ENCODE results near the gene SYK.

The SYK gene

DNA sequence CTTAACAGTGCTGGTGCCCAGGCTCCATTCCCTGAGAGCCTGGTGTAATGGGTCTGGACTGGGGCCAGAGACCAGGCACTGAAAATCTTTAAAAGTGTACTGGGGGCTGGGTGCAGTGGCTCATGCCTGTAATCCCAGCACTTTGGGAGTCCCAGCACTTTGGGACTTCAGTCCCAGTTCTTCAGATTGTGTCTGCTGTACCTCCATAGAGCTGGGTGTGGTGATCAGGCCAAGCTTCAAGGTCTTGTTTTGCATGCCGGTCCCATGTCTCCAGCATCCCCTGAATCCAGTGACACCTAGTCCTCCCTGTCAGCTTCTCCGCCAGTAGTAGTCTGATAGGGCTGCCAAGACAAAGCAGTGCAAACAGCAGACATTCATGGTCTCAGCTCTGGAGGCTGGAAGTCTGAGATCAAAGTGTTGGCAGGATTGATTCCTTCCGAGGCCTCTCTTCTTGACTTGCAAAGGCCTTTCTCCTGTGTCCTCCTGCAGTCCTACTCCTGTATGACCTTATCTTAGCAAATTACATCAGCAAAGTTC is 108.2 kb downstream of the SYK start:
- DNase-seq, result no peak

DNA sequence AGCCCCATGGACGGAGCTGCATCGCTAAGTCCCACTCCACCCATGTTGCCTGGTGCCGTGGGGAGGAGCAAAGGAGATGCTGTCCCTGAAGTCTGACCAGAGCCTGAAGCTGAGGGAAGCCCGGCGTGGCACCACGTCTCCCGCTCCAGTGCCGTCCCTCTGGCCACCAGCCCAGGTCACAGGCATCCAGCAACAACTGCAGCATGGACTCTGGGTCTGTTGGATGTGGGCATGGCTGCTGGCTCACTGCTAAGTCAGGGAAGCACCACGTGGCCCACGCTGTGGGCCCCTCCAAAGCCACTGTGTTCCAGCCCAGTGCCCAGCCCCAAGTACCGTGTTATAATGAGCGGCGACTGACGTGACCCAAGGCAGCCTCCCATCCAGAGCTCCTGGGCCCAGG is 112.6 kb downstream of the SYK start:
- no peak for DNase-seq

DNA sequence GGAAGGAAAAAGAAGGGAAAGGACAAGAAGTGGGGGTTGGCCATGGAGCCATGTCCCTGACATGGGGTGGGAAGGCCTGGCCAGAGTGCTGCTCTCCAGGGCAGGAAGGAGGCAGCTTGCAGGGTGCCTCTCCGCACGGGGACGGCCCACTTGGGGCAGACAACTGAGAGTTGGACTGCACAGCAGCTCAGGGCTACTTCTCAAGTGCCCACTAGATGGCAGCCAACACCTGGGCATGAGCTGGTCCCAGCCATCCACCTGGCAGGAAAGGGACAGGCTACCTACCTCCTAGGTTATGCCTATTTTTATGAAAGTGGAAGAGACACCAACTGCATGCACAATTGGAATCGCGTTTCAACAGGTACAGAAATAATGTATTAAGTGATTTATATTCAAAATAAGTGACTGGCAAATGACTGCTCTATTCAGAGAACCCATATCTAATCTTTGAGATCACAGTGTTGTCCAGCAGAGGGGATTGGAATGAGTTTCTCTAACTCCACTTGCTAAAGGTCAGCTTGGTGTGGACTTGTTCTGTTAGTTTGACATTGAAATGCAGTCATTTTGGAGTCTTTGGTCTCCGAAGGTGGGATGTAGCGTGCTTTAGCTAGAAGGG is 113.4 kb downstream of the SYK start:
- DNase-seq, result peak; percentile 6

DNA sequence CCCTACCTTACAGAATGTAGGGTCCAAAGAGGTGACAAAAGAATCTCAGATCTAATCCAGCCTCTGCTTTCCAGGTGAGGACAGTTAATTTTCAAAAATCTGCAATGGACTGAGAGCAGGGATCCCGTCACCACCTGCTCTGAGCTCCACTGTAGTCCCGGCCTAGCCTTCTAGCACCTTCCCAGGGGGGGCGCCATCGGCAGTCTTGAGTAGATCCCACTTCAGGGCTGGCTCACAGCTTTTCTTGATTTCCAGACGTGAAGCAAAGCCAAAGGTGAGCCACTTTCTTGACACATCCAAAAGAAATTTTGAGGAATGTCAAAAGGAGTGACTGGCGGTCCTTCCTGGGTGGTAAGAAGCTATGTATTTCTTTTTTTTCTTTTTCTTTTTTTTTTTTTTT is 114.1 kb downstream of the SYK start:
- DNase-seq, result no peak

DNA sequence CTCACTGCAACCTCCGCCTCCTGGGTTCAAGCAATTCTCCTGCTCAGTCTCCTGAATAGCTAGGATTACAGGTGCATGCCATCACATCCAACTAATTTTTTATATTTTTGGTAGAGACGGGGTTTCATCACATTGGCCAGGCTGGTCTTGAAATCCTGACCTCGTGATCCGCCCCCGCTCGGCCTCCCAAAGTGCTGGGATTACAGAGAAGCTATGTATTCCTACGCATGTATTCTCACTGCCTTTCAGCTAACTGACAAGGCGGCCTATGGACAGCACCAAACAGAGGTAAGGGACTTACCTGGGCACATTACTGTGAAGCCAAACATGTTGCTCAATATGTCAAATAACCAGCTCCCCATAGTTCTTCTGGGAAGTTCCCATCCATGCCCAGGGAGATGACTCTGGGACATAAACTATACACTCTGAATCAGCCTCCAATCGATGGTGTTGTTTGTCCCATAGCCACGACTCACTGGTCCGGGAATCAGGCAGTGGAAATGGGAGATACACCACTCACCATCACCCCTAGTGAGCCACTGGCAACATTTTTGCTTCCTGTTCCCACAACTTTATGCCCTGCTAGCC is 114.6 kb downstream of the SYK start:
- DNase-seq, result no peak

DNA sequence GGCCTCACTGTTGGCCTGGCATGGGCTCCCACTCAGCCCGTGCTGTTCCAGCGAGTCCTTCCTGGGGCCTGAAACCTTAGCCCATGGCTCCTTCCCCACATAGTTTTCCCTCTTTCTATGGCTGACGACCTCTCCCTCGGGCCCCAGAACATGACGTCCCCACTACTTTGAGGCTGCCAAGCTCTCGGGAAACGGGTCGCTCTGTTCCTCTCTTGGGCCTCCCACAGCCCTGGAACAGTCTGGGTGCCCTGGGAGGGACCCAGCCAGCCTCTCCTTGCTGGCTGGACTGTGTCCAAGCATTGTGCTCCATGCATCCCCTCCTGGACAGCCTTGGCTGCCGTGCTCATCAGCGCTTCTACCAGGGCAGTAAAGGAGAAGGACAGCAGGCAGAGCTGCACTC is 118.3 kb downstream of the SYK start:
- DNase-seq, result no peak

DNA sequence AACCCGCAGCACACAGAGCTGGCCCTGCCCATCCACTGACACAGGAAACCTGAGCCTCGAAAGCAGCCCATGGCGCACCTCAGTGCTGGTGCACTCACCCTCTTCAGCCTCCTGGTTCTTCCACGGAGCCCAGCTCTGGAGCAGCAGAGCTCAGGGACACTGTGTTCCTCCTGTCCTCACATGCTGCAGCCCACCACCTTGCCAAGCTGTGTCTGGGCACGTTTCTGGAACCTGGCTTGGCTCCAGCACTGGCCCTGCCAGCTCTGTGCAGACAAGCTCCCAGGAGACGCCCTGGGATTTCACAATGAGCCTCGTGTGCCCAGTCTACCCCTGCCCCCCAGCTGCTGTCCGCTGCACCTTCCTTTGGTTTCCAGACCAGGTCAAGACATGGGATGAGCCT is 119.5 kb downstream of the SYK start:
- DNase-seq, result peak; percentile 75

DNA sequence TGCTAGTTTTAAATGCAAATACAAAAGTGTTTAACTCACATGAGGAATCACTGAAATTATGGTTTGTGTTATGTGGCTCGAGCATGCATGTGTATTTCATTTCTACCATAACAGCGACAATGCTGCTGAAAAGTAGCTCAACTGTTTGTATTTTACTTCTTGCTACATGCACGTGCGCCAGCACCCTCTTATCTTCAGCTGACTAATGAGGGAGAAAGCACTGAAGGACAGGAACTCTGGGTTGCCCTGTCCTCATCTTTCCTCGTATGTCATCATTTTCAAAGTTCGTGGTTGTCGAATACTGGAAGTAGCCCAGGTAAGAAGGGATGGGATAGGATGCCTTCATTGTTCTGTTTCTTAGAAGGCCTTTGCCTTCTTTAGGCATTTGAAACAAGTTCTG is 120.3 kb downstream of the SYK start:
- DNase-seq, result no peak

DNA sequence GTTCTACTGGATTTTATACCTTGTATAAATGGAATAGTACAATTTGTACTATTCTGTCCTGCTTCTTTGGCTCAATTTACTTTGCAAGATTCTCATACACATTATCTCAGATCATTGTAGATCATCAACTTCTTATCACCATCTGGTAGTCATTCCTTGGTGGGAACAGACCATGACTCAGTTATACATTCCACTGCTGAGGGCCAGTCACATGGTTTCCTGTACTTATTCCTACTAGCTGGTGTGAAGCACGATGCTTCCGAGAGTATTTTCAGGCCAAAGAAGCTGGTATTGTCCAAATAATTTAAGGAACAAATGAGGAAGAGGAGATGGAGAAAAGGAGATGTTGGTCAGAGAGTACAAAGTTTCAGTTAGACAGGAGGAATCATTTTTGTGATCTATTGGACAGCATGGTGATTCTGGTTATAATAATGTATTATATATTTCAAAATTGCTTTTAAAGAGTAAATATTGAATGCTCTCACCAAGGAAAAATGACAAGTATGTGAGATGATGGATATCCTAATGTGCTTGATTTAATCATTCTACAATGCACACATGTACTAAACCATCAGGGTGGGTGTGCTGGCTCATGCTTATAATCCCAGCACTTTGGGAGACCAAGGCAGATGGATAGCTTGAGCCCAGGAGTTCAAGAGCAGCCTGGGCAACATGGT is 124.1 kb downstream of the SYK start:
- no peak for DNase-seq

DNA sequence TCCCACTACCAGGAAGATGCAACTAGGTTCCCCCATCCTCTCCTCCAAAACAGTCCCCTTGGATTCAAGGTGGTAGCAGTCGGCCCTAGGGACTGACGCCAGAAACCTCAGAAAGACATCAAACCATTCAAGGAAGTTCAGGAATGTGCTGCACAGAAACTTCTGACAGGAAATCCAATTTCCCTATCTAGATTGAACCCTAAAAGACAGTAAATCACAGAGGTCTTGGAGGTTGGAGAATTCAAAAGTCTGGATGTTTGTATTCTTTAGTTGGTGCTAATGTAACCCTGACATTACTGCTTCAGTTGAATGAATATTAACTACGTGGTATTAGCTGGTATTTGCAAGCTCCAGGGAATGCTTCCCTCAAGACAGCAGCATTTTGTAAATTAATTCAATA is 125.3 kb downstream of the SYK start:
- DNase-seq, result no peak

DNA sequence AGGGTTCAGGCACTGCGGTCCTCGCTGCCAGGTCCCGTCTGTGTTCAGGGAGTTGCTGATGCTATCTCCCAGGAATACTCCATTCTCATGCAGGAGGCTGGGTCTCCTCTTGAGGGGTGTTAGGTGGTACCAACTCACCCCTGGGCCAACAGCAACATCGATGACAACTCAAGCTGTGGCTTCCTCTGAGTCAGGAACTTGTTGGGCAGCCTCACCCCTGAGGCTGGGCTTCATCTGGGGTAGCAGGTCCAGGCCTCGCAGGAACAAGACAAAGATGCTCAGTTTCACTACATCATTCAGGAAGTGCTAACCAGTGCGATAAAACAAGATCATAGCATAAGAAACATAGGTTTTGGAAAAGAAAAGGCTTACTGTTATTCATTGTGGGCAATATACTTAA is 125.9 kb downstream of the SYK start:
- no peak for DNase-seq

DNA sequence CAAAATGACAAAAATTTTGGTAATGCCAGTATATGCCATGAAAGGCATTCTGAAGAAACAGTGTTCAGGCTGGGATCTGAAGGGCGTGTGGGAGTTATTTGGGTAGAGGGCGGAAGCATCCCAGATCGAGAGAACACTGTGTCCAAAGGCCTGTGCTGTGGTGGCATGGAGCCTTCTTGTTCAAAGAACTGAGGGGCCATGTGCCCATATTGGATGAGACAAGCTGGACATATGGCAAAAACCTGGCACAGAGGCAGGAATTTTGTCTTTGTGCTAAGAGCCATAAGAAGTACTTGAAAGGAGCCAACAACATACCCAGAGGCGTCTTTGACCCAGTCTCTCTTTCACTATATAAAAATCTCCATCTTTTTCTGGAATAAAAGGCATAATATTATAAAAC is 128.0 kb downstream of the SYK start:
- DNase-seq, result no peak

DNA sequence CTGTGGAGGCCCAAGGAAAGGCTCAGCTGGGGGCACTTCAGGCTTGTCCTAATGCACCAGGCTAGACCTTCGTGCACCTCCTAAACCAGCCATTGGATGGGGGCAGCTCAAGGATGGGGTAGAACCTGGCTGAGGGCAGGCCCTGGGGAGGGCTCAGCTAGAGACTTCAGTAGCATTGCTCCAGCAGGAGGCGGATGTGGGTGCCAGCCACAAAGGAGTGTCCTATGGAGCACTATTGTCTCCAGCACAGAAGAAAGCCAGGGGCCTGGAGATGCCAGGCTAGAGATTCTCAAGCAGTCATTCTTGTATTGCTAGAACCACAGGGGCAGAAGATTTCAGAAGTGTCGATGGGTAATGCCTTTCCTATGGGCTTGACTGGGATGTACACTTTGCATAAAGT is 131.8 kb downstream of the SYK start:
- DNase-seq, result no peak

DNA sequence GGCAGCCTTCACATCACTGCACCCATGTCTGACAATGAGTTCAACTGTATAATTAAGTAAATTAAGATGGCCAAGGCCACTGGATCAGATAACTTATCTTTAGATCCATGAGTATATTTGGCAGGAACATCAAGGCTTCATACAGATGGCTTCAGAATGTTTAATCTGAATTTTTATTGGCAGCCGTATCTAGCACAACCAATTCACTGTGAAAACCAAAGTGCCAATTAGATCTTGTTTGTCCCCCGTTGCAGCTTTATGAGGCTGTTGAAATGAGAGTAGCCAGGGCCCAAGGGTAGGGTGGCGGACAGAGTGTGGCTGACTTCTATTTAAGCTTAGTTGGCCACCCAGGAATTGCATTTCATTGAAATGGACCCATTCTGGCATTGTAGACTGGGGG is 137.7 kb downstream of the SYK start:
- DNase-seq, result peak; percentile 38

DNA sequence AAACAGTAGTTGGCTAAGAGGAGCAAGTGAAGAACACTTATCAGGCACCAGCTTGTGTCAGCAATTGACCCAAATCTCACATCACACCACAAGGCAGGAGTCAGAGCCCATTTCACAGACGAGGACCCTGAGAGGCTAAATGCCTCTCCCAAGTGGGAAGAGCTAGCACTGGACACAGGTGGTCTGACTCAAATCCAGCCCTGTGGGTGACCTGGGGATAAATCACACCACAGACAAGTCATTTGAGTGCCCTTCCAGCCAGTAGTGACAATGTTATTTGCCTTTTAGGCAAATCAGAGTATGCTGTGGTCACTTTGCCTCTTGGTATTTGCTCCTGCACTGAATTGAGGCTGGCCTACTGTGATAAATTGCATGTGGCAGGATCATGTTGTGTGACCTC is 138.7 kb downstream of the SYK start:
- DNase-seq, result no peak

DNA sequence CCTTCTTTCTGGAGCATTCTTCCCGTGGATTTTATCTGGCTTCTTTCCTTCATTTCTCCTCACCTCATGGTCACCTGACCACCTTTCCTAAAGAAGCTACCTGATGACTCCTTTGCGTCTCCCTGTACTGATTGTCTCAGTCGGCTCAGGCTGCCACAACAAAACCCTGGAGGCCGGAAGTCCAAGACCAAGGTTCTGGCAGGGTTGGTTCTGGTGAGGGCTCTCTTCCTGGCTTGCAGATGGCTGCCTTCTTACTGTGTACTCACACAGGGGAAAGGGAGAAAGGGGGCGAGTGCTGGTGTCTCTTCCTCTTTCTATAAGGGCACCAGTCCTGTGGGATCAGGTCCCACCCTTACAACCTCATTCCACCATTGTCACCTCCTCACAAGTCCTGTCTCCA is 140.0 kb downstream of the SYK start:
- no peak for DNase-seq

DNA sequence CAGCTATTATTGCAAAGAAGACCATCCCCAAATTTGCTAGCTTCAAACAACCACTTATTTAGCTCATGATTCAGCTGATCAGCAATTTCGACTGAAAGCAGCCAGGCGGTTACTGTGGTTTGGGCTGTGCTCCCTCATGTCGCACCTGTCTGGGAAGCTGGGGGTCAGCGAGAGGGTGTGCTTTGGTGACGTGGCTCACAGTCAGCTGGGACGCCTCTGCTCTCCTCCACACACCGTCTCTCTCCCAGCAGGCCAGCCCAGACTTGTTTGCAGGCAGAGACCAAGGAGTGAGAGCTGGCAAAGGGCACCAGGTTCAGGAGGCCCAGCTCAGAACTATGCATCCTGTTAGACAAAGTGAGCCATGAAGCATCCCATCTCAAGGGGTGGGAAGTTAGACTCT is 140.9 kb downstream of the SYK start:
- DNase-seq, result peak; percentile 93

DNA sequence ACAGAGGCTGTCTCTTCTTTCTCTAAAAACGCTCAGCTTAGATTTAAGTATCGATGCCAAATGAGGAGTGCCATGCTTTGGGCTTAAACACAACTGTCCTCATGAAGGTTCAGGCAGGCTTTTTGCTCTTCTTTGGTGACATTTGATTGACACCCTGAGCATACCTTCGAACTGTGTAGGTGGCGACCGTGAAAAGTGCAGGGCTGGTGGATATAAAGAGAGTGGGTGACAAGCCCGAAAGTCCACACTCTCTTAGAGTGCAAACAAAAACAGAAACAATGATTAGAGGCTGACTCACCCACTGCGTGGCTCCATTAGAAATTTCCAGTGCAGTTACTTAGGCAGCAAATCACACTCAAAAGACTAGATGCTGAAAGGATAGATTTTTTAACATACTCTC is 141.7 kb downstream of the SYK start:
- DNase-seq, result no peak

DNA sequence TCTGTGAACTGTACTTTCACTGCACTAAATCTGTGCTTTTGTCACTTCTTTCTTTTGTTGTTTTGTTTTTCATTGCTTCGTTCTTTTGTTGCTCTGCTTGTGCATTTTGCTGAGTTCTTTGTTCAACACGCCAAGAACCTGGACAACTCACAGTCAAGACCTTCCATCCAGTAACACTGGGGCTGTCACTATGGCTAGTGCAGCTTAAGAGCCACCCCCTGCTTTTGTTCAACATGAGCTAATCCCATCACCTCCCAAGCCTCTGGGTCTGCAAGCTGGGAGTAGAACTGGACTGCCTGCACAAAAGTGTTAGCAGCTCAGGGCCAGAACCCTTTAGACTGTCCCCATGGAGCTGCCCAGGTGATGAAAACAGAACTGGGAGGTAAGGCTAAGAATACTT is 143.7 kb downstream of the SYK start:
- no peak for DNase-seq

DNA sequence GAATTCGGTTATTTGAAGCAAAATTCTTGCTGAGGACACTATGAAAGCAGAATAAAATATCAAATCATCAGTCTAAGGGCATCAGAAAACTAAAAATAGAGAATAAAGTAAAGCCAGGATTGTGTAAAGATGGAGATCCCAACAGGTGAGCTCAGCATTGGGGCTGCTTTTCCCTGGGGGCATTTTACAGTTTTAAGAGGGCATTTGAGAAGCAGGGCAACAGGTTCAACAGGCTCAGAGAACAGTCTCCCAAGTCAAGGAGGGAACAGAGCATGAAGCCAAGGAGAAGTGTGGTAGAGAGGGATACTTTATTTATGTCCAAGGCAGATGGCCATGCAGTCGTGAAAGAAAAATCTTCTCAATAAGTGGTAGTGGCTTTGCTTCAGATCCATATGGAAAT is 145.4 kb downstream of the SYK start:
- DNase-seq, result peak; percentile 84
